Hindlimb muscle (tissue), 1 donor: ENCODE measurements around the gene GPBP1L1. TPM values are rescaled to one million over a fixed set of nuclear protein-coding genes. Genes with fewer than 3 reads are reported as not detected.
"Not testable (repeated sequence)": the region's sequence is repeated elsewhere in the genome, so short reads cannot be mapped to it uniquely, and the experiment has no call there.

Experiments used
- DNase-seq: peaks from one replicate; pipeline ENCODE4 v3.0.0-alpha.2; 2013
- polyA plus RNA-seq: library from polyadenylated mRNA; unstranded; fragments of 120-200 nt; gene quantifications from one replicate; pipeline ENCODE4 v1.2.1, GENCODE V29; 2013; ENCODE audit not compliant: insufficient read length

The GPBP1L1 gene
- polyA plus RNA-seq, 1 donor, result 66.9 TPM

GRCh38 chr1:45630429-45630828 is 55.9 kb downstream of the GPBP1L1 start:
- DNase-seq, result no peak

DNA sequence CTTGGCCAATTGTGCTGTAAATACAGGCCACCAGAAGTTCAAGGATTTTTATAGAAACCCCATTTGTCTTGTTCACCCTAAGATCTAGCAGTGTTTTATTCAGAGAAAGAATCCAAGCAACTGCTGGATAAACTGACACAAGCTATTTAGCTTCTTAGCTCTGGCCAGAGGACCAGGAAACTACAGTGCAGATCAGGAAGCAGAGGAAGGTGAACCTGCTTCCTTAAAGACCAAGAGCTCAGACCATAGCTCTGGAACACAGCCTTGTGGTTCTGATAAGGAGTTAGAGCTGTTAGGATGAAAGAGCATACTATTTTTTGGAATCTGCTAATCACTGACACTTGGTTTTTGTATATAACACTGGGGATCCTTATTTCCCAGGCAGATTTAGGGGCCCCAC is 57.3 kb downstream of the GPBP1L1 start:
- DNase-seq, result no peak

DNA sequence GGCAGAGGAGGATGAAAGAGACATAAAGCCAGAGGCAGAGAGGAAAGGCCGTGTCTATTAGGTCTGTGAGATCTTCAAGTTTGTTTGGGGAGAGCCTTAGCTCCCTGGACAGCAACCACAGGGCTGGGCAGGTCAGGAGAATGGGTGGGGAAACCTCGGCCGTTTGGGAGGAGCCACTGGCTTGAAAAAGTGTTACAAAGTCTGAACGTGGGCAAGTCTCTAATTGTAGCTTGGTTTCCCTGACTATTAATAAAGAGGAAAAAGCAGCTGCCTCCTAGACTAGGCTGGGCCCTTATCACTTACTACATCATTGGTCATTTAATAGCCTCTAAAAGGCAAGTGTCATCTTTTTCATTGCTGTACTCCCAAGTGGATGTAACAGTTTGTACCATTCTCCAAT is 62.4 kb downstream of the GPBP1L1 start, which contains the start of gene CCDC17:
Gene CCDC17 (minus strand): TSS at position 83 of the 400 bp plus-strand sequence. CDS start 145 bp downstream, outside the sequence.
- no peak for DNase-seq

GRCh38 chr1:45622524-45623394 is 63.6 kb downstream of the GPBP1L1 start:
- peak; percentile 32 for DNase-seq

DNA sequence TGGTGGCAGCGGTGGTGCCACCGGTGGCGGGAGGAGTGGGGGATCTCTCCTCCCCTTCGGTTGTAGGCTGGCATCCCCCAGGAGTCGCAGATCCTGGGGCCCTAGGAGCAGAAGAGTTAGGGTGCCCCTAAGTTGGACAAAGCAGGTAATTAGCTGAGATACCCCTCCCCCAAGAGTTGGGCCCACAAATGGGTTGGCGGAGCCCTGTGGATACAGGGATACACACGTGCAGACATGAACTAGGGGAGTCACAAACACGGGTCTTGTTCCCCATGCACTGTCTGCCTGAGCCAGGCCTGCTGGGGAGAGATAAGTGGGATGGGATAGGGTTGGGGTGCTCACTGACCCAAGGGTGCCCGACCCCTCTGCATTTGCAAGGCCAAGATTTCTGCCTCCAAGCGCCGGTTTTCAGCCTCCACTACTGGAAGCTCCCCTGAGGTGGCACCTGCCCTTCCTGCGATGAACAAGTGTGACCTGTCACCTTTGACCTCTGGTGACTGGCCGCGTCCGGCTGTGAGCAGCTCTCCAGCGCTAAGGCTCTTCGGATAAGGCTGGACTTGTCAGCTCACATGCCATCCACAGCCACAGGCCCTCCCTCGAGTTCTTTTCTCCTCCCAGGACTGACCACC is 64.3 kb downstream of the GPBP1L1 start:
- no peak for DNase-seq

- no peak for DNase-seq
These were observed 64.9 kb downstream of the GPBP1L1 start for GRCh38 chr1:45621501-45621836.

DNA sequence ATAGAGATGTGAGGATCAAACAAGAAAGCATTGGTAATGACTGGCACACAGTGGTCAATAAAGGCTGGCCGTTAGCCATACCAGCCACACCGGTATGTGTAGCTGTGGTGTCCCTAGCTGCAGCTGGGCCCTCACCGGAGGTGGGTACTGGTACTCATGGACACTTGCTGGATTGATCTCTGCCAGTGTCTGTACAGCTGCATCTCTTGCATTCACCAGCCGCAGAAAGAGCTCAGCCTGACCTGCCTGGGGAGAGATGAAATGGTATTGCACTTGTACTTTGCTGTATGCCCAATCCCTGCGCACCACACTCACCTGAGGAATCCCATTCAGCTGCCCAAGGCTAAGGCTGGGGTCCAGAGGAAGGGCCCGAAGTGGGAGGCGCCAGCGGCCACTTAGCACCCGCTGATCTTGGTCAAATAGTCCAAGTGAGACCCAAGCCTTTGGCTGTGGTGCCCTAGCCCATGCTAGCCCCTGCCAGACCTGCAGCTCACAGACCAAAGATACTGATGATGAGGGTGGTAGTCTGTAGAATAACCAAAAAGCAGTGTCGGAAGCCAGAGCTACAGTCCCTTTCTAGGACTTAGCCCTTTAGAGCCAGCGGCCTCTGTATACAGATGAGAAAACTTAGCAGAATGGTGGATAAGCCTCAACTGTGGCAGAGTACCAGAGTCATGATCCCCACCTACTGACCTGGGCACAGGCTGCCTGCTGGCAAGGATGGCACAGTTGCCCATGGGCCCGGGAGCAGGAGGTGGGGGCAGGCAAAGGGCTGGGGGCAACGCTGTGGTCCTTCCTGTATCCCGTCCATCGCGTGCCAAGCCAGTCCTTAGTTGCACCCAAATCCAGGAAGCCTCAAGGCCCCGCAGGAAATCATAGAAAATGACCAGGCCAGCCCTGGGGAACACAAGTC is 65.5 kb downstream of the GPBP1L1 start:
- no peak for DNase-seq

GRCh38 chr1:45619149-45619921 is 67.0 kb downstream of the GPBP1L1 start:
- no peak for DNase-seq

DNA sequence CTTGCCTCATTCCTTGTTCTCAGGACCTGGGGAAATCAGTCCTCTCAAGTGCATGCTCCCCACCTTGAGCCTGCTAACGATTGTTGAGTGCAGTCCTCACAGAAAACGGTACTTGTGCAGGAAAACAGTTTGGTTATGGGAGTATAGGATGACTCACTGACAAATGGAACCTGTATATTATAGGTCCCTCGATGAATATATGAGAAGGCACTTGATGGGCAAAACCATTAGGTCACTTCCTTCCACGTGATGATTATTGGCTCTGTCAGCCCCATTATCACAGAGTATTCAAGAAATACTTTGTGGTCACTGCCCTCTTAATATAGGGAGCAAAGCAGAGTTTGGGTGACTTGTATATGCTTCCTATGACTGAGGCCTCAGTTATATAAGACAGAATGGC is 68.7 kb downstream of the GPBP1L1 start:
- no peak for DNase-seq

GRCh38 chr1:45615885-45616284 is 70.4 kb downstream of the GPBP1L1 start:
- no peak for DNase-seq

GRCh38 chr1:45612941-45613579 is 73.3 kb downstream of the GPBP1L1 start:
- DNase-seq, result no peak

GRCh38 chr1:45610589-45611226 is 75.6 kb downstream of the GPBP1L1 start:
- no peak for DNase-seq

GRCh38 chr1:45608175-45609156 is 77.9 kb downstream of the GPBP1L1 start:
- DNase-seq, result no peak

- DNase-seq, result no peak
These were observed 78.8 kb downstream of the GPBP1L1 start for GRCh38 chr1:45607404-45608074.

- DNase-seq, result no peak
These were observed 82.1 kb downstream of the GPBP1L1 start for GRCh38 chr1:45604239-45604638.

DNA sequence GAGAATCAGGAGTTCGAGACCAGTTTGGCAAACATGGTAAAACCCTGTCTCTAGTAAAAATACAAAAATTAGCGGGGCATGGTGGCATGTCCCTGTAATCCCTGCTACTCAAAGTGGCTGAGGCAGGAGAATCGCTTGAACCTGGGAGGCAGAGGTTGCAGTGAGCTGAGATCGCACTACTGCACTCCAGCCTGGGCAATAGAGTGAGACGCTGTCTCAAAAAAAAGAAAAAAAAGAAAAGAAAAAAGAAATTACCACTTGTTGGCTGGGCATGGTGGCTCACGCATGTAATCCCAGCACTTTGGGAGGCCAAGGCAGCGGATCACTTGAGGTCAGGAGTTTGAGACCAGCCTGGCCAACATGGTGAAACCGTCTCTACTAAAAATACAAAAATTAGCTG is 89.6 kb downstream of the GPBP1L1 start:
- DNase-seq, result not testable (repeated sequence)

DNA sequence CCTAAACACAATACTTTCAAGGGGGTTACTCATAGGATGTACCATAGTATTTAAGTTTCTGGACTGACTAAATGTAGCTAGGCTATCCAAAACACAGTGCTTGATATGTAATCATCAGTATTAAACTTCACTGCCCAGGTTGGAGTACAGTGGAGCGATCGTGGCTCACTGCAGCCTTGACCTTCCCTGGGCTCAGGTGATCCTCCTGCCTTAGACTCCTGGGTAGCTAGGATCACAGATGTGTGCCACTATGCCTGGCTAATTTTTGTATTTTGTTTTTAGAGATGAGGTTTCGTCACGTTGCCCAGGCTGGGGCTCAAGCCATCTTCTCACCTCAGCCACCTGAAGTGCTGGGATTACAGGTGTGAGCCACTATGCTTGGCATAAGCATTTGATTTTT is 91.9 kb downstream of the GPBP1L1 start:
- no peak for DNase-seq

DNA sequence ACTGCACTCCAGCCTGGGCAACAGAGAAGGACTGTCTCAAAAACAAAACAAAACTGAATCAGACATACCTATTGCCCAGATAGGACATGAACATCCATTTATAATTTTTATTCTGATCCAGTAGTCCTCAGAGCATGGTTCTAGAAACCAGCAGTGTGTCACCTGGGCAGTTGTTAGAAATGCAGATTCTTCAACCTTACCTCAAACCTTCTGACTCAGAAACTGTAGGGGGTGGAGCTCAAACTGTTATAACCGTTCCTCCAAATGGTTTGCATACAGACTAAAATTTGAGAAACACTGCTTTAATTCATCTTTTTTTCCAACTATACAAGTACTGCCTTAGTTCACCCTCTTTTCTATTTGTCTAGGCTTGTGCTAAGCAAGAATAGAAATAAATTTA is 96.5 kb downstream of the GPBP1L1 start:
- no peak for DNase-seq

GRCh38 chr1:45586769-45587168 is 99.6 kb downstream of the GPBP1L1 start:
- DNase-seq, result no peak
